Effector CD8-positive, alpha-beta T cell (primary cell): ENCODE results near the gene POLA1.

Source experiments
- DNase-seq: peaks from one replicate; lab custom pipeline; 2025; lab: John Stamatoyannopoulos, UW

The POLA1 gene

DNA sequence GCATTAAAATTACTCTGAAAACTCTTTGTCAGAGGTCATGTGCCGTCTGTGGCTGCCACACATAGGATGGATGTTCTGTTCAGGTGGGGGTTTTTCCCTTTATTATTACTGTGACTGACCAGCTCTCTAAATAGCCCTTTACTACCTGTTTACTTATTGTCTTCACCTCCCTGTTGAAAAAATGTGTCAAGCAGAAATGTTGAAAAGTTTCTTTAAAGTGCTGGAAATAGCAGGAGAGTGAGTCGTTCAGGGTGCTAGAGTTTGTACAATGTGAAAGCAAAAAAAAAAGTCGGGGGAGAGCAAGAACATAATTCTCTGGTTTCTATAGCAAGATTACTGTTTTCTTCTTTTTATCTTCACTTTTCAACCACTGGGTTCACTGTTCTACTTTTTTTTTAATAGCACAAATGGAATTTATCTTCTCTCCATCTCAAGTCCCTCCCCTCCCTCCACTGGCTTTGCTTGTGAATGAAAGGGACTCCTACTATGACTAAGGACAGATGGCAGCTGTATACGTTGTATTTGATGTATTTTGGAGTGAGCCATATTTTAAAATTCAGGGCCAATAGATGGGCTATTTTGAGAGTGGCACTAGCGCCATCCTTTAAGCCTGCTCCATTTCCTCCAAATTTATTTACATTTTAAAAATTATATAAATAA, 288.7 kb downstream of the POLA1 start:
- DNase-seq = no peak

DNA sequence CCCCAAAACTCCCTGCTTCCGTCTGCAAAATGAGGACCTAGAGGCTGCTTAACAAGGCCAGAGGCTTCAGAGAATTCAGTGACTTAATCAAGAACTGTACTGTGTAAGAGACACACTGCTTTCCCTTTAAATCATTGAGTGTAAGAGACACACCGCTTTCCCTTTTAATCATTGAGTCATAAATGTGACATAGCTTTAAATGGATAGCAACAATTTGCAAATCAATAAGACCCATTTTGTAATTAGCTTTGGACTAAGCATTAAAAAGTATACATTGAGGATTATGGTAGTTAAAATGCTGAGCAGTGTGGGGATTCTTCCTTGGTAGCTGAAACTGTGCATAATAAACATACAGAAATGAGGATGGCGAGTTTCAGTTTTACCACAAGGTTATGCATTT, 290.2 kb downstream of the POLA1 start:
- no peak for DNase-seq

DNA sequence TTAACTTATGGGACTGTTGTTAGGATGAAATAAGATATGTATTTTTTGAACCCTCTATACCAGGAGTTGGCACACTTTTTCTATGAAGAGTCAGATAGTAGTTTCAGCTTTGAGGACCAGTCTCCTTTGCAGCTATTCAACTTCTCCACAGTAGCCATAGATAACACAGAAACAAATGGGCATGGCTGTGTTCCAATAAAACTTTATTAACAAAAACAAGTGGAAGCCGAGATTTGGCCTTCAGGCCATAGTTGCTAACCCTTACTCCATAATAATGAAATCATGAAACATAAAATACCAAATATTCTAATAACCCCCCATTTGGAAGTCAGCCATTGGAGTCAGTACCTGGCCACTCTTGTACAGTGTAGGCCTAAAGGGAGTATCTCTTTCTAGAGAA, 291.4 kb downstream of the POLA1 start:
- no peak for DNase-seq

DNA sequence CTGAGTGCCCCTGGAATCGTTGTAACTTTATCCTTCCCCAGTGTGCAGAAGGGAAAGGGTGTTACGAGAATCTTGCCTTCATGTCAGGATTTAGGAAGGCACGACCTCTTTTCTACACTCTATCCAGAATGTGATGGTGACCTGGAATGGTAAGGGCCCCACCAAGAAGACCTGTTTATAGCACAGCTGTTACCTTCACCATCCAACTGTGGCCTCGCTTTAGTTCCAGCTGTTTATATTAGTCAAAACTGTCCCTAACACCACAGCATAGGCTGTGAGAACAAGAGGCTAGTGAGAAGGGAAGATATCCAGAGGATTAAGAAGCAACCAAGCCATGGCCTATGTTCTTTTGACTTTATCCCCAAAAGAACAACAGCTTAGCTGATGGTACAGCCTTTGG, 294.0 kb downstream of the POLA1 start:
- DNase-seq = no peak

DNA sequence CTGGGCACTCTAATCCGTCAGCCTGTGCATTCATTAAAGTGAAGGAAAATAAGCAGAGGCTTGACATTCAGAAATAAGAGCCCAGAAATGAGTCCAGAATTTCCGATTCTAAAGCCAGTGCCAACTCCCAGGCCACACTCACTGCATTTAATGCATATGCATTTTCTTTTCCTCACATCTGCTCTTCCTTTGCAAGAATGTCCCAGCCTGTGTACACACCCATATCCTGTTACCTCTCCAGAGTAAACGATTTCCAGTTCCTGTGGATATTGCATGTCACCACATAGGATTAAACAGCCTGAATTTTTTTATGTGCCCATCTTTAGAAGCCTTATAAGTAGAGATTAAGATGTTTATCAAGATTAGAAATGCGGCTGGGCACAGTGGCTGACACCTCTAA, 294.6 kb downstream of the POLA1 start:
- DNase-seq = no peak

DNA sequence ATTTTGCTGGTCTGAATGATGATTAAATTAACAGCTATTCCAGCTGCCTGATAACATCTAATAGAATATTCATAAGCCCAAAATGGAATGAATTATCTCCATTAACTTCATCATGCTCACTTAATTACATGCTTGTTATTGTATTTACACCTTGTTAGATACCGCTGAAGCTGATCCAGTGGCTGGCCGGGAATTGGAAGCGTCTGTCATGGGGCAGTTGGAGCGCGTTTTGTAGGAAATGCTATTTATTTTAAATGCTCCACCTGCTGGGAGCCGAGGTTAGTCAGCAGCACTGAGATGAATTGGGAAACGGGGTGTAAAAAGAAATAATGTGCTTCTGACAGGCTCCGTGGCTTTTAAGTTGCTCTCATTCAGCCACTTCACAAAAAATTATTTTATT, 296.8 kb downstream of the POLA1 start:
- no peak for DNase-seq

DNA sequence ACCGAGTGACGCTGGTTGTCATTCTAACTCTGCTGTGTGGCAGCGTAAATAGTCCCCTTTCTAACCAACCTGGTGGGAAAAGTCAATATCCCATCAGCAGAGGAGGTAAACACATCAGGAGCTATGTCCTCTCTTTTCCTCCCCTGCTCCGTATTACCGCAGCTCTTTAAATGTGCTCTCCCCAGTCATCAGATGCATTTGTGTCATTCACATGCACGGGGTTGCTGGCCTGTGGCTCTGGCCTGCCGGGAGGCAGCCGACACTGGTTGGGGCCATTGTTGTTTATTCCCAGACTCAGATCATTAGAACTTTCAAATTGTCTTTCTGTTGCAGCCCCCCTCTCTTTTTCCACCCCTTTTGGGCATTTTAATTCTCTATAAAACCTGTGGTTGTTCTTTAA, 300.2 kb downstream of the POLA1 start:
- DNase-seq = no peak

DNA sequence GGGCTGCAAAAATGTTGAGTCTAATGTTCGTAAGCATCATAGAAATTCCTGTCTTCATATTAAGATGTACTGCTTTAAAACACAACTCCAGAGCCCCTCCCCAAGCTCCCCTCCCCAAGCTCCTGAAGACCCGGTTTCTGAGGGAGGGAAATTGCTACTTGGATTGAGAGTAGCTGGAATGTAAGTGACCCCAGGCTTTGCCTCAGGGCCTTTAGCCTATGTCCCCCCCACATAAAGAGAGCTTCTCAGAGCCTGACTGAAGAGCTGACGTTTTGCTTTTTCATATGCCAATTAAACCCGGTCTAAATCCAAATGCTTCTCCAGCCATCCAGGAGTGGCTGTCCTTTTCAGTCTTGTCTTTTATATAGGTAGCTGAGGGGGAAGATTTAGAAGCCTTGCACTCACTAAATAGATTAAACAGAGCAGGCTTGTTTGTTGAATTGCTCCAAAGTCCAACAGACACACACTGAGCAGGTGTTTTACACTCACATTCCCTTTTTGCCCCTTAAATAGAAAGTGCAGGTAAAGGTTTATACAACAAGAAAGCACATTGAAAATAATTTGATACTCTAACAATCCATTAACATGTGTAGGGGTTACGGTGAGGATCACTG, 302.5 kb downstream of the POLA1 start:
- no peak for DNase-seq

DNA sequence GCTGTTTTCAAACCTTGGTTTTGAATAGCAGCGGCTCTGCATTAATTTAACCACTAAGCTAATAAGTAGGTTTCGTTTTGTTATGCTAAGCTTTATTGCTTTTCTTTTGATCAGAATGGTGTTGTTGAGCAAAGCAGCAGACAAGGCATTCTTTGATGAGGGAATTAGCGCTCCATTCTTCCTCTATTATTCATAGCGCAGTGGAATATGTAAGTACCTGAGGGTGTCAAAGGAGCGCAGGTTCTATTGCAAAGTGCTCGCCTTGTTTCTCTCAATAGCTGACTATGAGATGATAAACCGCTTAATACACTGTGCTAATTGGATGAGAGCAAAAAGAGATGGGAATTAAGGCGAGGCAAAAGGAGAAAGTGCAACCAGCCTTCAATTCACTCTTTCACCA, 305.8 kb downstream of the POLA1 start:
- DNase-seq = no peak

DNA sequence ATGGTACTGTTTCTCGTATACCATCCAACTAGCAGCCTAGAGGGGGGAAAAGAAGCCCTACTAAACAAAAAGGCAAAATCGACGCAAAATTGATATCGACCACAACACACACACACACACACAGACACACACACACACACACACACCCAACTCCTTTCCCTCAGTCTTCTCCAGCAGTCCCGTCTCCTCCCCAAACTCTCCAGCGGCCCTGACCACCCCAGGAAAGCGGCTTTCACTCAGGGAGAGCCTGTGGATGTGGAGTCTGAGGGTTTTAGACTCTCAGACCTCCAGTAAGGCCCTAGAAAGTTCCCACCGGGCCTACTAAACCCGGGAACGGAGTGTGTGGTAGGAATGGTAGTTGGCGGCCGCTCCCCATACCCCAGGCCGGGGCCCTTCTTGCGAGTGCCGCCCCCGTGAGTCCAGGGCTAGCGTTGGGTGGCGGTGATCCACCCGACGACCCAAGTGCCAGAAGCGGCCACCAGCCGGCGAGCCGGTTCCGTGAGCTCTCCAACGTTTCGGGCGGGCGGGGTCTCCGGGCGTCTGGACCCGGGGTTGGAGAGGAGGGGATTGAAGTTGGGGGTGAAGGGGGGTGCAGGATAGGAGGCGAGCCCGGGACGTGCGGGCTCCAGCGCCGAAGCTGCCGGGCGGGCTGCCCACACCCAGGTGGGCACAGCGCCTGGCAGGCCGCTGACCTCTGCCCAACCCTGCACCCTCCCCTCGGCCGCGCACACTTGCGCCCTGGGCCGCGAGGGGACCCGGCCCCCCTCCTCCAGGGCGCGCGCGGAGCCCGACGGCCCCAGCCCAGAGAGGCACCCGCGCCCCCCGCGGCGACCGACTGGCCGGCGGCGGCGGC, 308.3 kb downstream of the POLA1 start:
- DNase-seq = no peak

DNA sequence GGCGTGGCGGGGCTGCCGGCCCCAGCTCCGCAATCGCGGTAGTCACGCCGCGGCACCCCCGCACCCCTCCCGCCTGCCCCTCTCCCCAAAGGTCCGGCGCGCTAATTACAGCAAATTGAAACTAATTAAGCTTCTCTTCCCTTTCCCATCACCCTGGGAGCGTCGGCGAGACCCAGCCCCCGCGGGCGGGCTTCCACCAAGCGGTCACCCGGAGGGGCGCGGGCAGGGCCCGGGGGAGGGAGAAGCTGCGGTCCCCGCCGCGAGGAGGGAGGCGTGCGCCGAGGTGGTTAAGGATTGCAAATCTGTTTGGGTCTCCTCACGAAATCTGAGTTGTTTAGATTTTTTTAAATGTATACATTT, 308.9 kb downstream of the POLA1 start:
- no peak for DNase-seq

DNA sequence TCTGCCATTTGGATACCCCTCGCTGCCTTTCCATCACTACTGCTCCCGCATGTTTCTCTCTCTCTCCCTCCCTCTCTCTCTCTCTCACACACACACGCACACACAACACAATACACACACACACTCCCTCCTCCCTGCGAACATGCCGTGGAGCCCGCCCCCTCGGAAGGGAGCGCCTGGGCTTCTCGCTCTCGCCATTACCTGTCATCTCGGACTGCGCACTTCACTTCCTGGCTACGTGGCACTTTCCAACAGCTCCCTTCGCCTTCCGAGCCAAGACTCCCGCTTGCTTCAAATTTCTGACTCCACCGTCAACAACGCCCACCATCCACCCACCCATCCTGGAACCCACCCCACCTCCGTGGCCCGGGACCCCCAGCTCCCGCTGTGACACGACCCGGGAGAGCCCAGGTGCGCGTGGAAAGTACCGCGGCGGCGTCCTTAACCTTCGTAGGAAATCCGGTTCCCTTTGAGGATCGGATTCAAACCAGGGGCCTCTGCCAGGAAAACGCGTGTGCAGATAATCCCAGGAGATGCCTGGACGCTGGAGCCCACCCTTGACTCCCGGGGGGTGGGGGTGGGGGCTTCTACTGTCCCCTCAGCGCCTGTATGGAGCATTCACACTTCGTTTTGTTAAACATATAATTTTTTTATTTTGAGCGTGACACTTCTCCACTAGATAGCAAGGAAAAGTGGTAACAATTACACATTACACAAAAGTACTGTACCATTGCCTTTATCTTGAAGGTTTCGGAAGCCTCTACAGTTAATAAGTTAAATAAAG, 309.5 kb downstream of the POLA1 start:
- DNase-seq = no peak

DNA sequence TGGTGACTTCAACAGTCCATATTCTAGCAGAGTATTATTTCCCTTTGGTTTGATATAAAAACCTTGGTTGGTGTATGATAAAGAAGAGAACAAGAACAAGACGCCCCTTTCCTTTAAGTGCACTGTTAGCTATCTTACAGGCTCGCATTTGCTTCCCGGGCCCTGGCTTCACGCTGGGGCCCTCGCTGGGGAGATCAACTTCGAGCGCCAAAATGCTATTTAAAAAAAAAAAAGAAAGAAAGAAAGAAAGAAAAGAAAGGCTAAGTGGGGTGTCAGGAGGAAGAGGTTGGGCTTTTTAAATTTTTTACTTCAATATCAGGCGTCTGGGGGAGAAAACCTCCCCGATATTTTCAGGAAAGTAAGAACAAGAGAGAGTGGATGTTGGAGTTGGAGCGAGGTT, 310.3 kb downstream of the POLA1 start:
- no peak for DNase-seq

DNA sequence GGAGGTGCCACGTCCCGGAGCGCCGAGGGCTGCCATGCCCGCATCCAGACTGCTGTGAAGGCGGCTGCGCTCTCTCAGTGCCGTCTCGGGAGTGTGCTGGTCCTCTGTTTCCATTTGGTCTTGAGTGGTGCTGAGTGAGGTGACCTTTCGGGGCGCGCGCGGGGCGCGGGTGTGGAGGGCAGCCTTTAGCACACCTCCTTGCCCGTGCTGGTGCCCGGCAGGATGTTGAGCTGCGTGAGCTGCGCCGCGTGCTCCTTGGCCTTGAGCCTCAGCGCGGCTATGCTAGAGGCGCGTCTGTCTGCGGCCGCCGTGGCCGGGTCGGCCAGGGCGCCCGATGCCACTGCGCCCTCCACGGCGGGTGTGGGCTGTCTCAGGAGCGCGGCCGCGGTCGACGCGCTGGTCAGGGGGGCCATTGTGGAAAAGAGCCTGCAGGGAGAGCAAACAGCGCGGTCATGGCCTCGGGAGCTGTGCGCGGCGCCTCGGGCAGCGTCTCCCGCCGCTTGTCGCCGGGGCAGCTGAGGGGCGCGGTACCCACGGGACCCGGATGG, 310.8 kb downstream of the POLA1 start:
- DNase-seq = no peak

DNA sequence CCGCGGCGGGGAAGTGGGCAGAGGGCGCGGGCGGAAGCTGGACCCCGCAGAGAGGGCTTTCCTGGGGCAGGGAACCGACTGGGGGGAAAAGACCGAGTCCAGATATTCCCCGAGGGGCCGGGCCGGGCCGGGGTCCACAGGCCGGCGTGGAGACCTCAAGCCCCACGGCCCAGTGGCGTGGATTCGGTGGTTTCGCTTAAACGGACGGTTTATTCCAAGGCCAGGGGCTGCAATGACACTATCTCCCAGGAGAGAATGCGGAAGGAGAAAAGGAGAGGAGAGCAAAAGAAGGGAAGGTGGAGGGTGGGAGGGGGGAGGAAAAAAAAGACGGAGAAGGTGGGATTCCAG, 311.3 kb downstream of the POLA1 start:
- DNase-seq = no peak

DNA sequence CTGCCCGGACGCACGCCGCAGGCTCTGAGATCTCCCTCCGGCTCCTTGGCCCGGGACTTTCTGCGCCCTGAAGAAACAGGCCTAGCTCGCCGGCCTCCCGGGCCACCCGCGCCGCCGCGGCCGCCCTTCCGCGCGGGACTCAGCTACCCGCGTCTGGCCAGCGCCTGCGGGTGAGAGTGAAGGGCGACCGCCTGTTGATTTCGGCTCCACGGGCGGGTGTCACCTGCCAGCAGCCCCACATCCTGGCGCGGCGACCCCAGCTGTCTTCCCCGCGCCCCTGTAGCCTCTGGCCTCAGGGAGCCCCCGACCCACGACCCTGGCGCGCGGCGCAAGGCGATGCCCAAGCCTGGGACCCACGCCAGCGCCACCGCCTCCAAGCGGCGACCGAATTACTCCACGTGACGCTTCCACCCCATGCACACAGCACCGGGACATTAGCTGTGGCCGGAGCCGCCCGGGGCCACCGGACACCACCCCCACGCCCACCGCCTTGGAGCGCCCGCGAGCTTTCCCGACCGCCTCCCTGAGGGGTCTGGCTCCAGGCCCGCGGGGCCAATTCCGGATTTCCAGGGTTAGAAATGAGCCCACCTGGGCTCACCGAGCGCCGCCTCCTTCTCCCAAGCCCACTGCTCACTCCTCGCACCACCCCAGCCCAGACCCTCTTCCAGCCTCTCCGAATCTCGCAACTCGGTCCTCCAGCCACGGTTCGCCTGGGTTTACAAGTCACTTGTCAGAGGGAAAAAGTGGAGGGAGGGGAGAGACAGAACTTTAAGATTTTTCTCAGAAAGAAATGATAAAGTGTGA, 311.9 kb downstream of the POLA1 start:
- no peak for DNase-seq

DNA sequence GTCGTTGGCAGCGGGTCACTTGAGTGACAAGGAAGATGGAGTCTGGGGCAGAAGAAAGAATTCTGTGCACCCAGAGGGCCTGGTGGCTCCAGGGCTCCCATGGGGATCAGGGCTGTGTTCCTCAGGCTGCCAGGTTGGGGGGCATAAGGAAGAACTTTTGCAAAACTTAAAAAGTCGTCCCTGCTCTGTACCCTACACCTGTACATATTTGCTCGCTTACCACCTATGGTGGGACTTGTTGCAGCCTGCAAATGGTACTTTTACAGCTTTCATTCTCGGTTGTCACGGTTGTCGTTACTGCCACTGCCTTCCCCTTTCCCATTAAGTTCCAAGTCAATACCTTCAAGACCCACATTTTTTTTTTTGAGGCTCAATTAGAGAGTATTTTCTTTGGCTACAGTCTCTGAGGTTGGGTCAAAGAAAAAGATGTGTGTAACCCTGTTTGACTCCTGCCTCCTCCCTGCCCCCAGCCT, 312.9 kb downstream of the POLA1 start:
- DNase-seq = no peak

DNA sequence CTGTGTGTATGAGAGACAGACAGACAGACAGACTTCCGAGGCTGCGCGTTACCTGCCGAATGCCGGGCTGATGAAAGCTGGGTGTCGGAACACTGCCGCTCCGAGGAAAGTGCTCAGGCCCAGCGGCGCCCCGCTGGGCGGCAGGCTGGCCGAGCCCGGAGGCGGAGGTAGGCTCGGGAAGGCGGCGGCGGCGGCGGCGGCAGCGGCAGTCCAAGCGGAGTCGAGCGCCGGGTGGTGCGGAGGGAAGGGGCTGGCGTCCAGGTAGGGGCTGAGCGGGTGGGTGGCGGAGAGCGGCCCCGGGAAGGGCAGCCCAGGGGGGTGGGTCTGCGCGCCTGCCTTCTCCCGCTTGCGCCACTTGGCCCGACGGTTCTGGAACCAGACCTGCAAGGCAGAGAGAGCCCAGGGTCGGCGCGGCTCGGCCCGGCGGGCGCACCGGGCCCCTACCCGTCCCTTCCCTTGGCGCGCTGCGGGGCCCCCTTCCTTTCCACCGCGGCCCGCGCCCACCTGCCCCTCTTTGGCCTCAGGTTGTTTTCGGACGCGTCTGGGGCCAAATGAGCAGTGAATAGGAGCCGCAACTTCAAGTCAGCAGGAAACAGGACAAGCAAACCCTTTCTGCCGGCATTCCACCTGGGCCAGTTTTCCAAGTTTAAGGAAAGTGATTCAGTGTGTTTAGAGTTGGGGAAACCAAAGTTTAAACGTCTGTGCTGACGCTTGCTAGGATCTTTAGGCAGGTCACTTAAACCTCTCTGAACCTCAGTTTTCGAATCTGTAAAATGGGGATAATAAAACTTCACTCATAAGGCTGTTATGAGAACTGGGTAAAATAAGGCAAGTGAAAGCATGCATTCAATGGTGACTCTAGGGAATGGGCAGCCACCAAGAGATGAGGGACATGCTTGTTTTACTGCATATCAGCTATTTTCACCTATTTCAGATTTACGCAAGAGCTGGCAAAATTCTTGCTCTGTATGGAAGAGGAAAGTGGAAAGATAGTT, 313.6 kb downstream of the POLA1 start:
- no peak for DNase-seq

DNA sequence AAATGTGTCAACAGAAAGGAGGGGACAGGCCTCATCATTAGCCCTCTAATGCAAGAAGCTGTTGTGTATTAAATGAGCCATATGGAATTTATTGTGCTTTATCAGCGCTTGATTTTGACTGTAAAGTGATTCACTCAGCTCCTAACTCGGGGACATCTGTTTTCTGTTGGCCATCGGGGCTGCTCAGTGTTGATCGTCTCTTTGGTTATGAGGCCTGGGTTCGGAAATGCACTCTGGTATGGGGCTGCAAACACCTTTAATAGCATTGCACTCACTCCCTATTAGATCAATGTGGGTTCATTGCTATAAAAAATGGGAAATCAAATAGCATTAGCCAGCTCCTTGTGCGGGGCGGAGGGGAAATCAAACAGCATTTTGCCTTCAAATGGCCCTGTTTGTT, 315.7 kb downstream of the POLA1 start:
- no peak for DNase-seq
